Epithelial cell of esophagus (primary cell): ENCODE measurements around the gene SLC38A11.

Experiments used
- DNase-seq: peaks from one replicate; pipeline ENCODE4 v3.0.0; 2010; ENCODE audit warnings: low read depth
- H3K4me3 ChIP-seq: 2 replicates; pipeline ENCODE4 v1.5.1; 2011; ENCODE audit warnings: mild to moderate bottlenecking, low read length, control low read depth
- TF ChIP-seq, protein P1 (sequence below): IDR thresholded peaks from 2 replicates; pipeline ENCODE4 v1.5.1; 2011; ENCODE audit warnings: low read depth, mild to moderate bottlenecking, low read length, control low read depth, inconsistent platforms; ENCODE audit not compliant: insufficient read depth; ENCODE audit errors: missing control alignments

SLC38A11 gene

GRCh38 chr2:164920430-164920829, 34.9 kb downstream of the SLC38A11 start:
- peak; percentile 92 for DNase-seq
- peak overlapping the region; percentile 20 for H3K4me3 ChIP-seq
- TF ChIP-seq, protein P1, sequence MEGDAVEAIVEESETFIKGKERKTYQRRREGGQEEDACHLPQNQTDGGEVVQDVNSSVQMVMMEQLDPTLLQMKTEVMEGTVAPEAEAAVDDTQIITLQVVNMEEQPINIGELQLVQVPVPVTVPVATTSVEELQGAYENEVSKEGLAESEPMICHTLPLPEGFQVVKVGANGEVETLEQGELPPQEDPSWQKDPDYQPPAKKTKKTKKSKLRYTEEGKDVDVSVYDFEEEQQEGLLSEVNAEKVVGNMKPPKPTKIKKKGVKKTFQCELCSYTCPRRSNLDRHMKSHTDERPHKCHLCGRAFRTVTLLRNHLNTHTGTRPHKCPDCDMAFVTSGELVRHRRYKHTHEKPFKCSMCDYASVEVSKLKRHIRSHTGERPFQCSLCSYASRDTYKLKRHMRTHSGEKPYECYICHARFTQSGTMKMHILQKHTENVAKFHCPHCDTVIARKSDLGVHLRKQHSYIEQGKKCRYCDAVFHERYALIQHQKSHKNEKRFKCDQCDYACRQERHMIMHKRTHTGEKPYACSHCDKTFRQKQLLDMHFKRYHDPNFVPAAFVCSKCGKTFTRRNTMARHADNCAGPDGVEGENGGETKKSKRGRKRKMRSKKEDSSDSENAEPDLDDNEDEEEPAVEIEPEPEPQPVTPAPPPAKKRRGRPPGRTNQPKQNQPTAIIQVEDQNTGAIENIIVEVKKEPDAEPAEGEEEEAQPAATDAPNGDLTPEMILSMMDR = no peak

GRCh38 chr2:164917296-164917903, 37.9 kb downstream of the SLC38A11 start:
- H3K4me3 ChIP-seq = no peak overlapping the region
- TF ChIP-seq, protein P1 = peak; percentile 87
- DNase-seq = peak; percentile 71

- H3K4me3 ChIP-seq = no peak overlapping the region
- TF ChIP-seq, protein P1 = no peak
- DNase-seq = no peak
Measured at GRCh38 chr2:164915566-164915965, 39.8 kb downstream of the SLC38A11 start.

DNA sequence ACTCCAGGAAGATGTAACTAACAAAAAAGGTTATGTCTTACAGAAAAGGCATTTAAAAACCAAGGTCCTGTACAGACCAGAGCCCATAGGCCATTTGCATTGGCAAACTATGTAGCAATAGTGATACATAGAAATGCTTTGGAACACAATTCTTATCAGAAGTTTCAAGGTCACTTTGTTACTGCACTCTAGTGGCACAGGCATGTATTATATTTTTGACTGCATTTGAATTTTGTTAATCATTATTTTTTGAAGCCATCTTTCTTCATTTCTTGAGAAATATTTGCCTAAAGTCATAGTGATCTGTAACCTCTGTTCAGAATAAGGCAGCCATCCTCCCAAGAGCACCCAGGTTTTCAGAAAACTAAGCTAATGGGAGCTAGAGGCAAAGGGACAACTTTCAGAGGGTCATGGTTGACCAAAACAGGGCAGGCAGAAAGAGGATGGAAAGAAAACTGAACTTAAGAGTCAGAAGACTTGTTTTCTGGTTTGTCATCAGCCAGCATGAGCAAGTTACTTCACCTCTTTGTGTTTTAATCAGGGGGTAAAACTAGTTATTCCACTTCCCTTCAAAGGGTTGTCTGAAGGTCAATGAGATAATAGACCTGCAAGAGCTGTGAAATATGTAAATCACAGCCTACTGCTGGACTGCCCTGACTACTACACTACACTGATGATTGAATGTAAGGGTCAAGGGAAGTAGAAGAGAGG, 41.5 kb downstream of the SLC38A11 start:
- TF ChIP-seq, protein P1 = peak; percentile 28
- H3K4me3 ChIP-seq = no peak overlapping the region
- DNase-seq = peak; percentile 91

DNA sequence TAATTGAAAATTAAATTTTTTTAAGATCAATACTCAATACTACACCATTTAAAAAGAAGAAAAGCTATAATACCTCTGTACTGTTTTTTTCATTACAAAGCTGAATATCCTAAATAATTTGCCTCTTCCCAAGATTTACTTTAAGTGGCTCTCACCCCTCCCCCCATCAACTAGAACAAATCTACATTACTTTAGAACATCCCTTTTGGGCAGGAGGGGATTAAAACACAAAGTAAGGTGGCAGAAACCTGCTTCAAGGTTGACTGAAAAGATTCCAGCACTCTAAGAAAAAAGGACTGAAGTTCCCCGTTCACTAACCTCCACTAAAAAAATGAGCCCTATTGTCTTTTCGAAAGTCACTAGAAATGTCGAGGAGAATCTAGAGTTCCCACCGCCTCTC, 42.3 kb downstream of the SLC38A11 start:
- no peak overlapping the region for H3K4me3 ChIP-seq
- DNase-seq = no peak
- TF ChIP-seq, protein P1 = no peak

DNA sequence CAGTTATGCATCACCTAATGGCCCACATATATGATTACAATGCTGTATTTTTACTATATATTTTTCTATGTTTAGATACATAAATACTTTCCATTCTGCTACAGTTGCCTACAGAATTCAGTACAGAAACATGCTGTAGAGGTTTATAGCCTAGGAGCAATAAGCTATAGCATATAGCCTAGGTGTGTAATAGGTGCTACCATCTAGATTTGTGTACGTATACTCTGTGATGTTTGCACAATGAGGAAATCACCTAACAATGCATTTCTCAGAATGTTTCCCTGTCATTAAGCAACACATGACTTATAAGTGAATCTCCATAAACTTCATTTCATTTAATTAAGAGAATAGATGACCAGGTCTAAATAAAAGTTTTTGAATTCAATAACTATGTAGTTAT, 43.5 kb downstream of the SLC38A11 start:
- H3K4me3 ChIP-seq = no peak overlapping the region
- TF ChIP-seq, protein P1 = no peak
- DNase-seq = peak; percentile 85
